Sigmoid colon (tissue), 3 donors: Measurements from ENCODE around the gene PDZRN4.

Experiments used
- CTCF ChIP-seq, 4 experiments: fragments of 450-650 bp in 3 of 4; fragments of 200-600 bp in 1 of 4; IDR thresholded peaks; one replicate each; pipeline ENCODE4 v1.5.1; 2016 to 2019; ENCODE audit warnings: antibody characterized with exemption in 4 of 4, mild to moderate bottlenecking in 3 of 4, moderate library complexity in 2 of 4
- POLR2A ChIP-seq, 2 donors: fragments of 450-650 bp; IDR thresholded peaks; one replicate each; pipeline ENCODE4 v1.6.1; 2016; ENCODE audit warnings: antibody characterized with exemption in 2 of 2, mild to moderate bottlenecking in 2 of 2, moderate library complexity in 2 of 2

- no peak for TF ChIP-seq CTCF (IDR thresholded peaks at IDR 0.05)
- no peak for TF ChIP-seq POLR2A (IDR thresholded peaks at IDR 0.05)
Observed at GRCh38 chr12:41362510-41362909, 174.4 kb downstream of the PDZRN4 start.
